ENCODE data around the gene CELF4. TPM values are rescaled to one million over a fixed set of nuclear protein-coding genes. Genes with fewer than 3 reads are reported as not detected.

Gene CELF4
- total and polyA plus RNA-seq, 10 of the 15 experiments (the other 5 are each of a cell fraction or from before 2014, with no cell fraction given): 0.03 to 0.32 TPM; not detected in 8

DNA sequence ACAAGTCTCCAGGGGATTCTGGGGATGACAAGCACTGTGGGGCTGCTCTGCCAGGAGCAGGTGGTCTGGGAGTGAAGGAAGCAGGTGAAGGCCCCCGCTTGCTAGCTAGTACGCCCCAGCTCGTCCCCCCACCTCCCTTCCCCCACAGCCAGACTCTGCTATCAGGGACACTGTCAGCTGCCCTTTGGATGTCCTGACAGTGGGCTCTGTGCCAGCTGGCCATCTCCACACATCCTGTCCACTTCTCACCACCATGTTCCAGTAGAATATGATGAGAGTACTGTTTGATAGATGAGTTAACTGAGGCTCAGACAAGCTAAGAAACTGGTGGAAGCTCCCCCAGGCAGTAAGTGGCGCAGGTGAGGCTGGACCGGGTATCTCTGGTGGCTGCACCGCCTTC lies 276.2 kb downstream of the CELF4 start:
- TF ChIP-seq NR2C1 (IDR thresholded peaks at IDR 0.05): no peak
- TF ChIP-seq, protein P1, sequence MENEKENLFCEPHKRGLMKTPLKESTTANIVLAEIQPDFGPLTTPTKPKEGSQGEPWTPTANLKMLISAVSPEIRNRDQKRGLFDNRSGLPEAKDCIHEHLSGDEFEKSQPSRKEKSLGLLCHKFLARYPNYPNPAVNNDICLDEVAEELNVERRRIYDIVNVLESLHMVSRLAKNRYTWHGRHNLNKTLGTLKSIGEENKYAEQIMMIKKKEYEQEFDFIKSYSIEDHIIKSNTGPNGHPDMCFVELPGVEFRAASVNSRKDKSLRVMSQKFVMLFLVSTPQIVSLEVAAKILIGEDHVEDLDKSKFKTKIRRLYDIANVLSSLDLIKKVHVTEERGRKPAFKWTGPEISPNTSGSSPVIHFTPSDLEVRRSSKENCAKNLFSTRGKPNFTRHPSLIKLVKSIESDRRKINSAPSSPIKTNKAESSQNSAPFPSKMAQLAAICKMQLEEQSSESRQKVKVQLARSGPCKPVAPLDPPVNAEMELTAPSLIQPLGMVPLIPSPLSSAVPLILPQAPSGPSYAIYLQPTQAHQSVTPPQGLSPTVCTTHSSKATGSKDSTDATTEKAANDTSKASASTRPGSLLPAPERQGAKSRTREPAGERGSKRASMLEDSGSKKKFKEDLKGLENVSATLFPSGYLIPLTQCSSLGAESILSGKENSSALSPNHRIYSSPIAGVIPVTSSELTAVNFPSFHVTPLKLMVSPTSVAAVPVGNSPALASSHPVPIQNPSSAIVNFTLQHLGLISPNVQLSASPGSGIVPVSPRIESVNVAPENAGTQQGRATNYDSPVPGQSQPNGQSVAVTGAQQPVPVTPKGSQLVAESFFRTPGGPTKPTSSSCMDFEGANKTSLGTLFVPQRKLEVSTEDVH (IDR thresholded peaks at IDR 0.05; ENCODE audit: low read depth, partially characterized antibody): no peak
- TF ChIP-seq SMC3 (IDR thresholded peaks at IDR 0.05; ENCODE audit: borderline replicate concordance, low read length): no peak
- TF ChIP-seq NR2C2 (IDR thresholded peaks at IDR 0.05; ENCODE audit: borderline replicate concordance, control insufficient read depth, insufficient read length, low read depth): no peak
- TF ChIP-seq, protein P2, sequence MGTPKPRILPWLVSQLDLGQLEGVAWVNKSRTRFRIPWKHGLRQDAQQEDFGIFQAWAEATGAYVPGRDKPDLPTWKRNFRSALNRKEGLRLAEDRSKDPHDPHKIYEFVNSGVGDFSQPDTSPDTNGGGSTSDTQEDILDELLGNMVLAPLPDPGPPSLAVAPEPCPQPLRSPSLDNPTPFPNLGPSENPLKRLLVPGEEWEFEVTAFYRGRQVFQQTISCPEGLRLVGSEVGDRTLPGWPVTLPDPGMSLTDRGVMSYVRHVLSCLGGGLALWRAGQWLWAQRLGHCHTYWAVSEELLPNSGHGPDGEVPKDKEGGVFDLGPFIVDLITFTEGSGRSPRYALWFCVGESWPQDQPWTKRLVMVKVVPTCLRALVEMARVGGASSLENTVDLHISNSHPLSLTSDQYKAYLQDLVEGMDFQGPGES (IDR thresholded peaks at IDR 0.05): no peak
- TF ChIP-seq SRF (IDR thresholded peaks at IDR 0.05; ENCODE audit: low read depth in 2 of 2, low read length in 2 of 2): no peak
- Histone ChIP-seq H3K36me3 (ENCODE audit: control insufficient read depth in 2 of 2, insufficient read depth in 2 of 2, low read length in 1 of 2) (no peaks in the 10 kb centered on the region), H3K4me2 (ENCODE audit: control insufficient read depth, insufficient read depth) (no peak overlapping the region), H3K79me2 (ENCODE audit: control insufficient read depth, insufficient read depth, low read length) (no peaks in the 10 kb centered on the region), H3K4me1 (ENCODE audit: control insufficient read depth, insufficient read depth, low read length) (no peaks in the 10 kb centered on the region), H3K9me3 (replicated peaks; ENCODE audit: control insufficient read depth, insufficient read depth, low read length) (no peaks in the 10 kb centered on the region), H3K27ac (ENCODE audit: control insufficient read depth, insufficient read depth) (no peak overlapping the region), H4K20me1 (ENCODE audit: control insufficient read depth, insufficient read depth) (no peaks in the 10 kb centered on the region), H2AFZ (ENCODE audit: control insufficient read depth, low read depth, low read length) (no peak overlapping the region), H3K27me3 (replicated peaks in 1 of 2; ENCODE audit: control insufficient read depth in 2 of 2, insufficient read depth in 2 of 2, low read length in 1 of 2) (no peaks in the 10 kb centered on the region), H3K4me3 (no peak overlapping the region), H3K9ac (ENCODE audit: control insufficient read depth, insufficient read depth, low read length) (no peak overlapping the region)
- ATAC-seq: no peak
- CTCF ChIA-PET: no interaction called here
- intact Hi-C loops (cut with micrococcal nuclease; ENCODE audit: unreplicated experiment) (no loop called here), in situ Hi-C loops (cut with MboI) (no loop called here)
- no peak for FAIRE-seq
- no TSS peak for BruUV-seq (replicated peaks)
- POLR2A ChIA-PET: no interaction called here
- SMC1A ChIA-PET (ENCODE audit: uncharacterized antibody, unreplicated experiment): no interaction called here
- WGBS (ENCODE audit: insufficient coverage, insufficient replicate concordance, low lambda C conversion rate, missing lambda C conversion rate): 12% methylated on average over 6 of the region's 6 CpGs
- RAD21 ChIA-PET (ENCODE audit: unreplicated experiment): no interaction called here
- DNase-seq (ENCODE audit: low read depth, low spot score): no peak

Measured in GM12878 (cell line).